Effector memory CD8-positive, alpha-beta T cell (primary cell): ENCODE measurements around the gene SAMD13.

Source experiments
- ATAC-seq: fragments of 150-1000 bp; cut with Tn5 transposase; replicated peaks from 2 replicates; pipeline ENCODE4 v1.10.0; 2021; ENCODE audit warnings: mild to moderate bottlenecking, moderate library complexity
- DNase-seq, 3 experiments: peaks; one replicate each; pipeline ENCODE4 v3.0.0; 2021
- H3K27ac Mint-ChIP-seq, 2 donors: one replicate each; pipeline ENCODE4 v1.8.0; 2022; ENCODE audit warnings: mild to moderate bottlenecking in 2 of 2, mixed read lengths in 2 of 2, moderate library complexity in 2 of 2
- H3K27me3 Mint-ChIP-seq, 2 donors: one replicate each; pipeline ENCODE4 v1.8.0; 2022; ENCODE audit warnings: mixed read lengths in 2 of 2
- H3K36me3 Mint-ChIP-seq: one replicate; pipeline ENCODE4 v1.8.0; 2022; ENCODE audit warnings: mild to moderate bottlenecking, moderate library complexity, mixed read lengths; ENCODE audit not compliant: insufficient read depth
- H3K4me1 Mint-ChIP-seq, 2 donors: one replicate each; pipeline ENCODE4 v1.8.0; 2022; ENCODE audit warnings: low read depth in 2 of 2, mixed read lengths in 2 of 2
- H3K4me3 Mint-ChIP-seq, 2 donors: one replicate each; pipeline ENCODE4 v1.8.0; 2022; ENCODE audit warnings: mild to moderate bottlenecking in 2 of 2, mixed read lengths in 2 of 2, moderate library complexity in 2 of 2
- H3K9me3 Mint-ChIP-seq, 2 donors: one replicate each; pipeline ENCODE4 v1.8.0; 2022; ENCODE audit warnings: mixed read lengths in 2 of 2

Gene SAMD13

DNA sequence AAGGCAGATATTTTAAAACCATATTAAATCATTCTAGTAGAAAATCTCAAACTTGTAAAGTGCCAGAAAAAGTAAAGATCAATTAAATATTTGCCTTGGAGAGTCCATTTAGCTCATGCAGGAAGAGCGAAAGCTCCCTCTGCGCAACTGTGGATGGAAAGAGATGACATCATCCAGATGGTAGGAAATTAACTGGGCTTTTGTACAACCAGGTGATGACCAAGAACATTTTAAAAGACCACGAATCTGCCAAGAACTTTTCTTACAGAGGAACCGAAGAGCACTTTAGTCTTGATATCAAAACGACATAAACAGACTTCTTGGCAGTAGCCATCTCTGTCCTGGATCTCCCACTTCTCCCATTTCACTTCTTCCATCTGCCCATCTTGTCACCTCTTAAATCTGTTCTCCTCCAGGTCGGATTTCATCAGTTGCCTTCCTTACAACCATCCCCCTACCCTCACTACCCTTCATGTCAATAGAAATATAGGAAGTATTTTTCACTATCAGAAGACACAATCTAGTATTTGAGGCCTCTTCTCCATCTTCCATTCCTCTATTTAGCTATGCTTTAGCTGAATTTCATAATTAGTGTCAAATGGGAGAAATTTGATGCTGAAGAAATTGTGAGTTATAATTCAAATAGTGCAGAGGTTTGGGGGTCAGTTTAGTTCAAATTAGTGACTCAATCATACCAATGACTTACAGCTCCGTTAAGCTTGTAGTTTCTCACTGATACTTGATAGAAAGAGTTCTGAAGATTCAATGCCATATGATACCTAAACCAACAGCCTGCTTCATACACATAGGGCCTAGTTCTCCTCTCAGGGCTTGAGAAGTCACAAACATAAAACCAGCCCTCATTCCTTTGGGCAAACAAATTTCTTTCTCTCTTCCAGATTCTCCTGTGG, 74.7 kb downstream of the SAMD13 start:
- Mint-ChIP-seq H3K9me3 (no peaks in the 10 kb centered on the region), H3K4me3 (no peak overlapping the region)

DNA sequence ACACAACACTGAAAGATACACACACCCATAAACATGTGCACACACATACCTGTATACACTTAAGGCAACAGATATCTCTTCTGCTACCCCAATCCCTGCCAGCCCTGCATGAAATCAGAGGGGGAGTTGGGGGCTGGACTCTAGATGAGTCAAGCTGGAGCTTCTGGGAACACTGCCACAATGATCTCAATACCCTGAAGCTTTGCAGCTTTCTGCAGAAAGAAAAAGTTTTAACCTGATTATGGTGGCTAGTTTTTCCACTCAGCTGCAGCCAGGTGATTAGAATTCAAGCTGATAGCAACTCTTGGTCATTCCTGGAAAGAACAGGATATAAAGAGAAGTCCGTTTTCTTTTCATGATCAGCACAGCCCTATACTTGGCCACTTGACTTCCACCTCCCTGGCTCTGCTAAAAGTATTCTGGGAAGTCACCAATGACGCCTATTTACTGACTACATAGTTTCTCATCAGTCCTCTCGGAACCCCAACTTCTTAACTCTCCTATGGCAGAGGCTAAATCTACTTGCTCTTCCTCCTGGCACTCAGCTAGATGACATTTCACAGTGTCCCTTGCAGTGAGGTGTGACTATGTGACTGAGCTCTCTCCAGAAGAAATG, 76.1 kb downstream of the SAMD13 start:
- Mint-ChIP-seq H3K36me3 (no peaks in the 10 kb centered on the region), H3K27me3 (peaks cover 3 to 5% of the 10 kb centered on the region in 2 donors), H3K4me1 (no peaks in the 10 kb centered on the region), H3K9me3 (no peaks in the 10 kb centered on the region), H3K27ac (no peak overlapping the region), H3K4me3 (no peak overlapping the region)
- DNase-seq (no peak), ATAC-seq (no peak)

More for the DNA sequence above, 74.7 kb downstream of the SAMD13 start:
- no peaks in the 10 kb centered on the region for H3K27me3 Mint-ChIP-seq
- ATAC-seq, result no peak
- no peak for DNase-seq
- no peaks in the 10 kb centered on the region for H3K4me1 Mint-ChIP-seq
- no peaks in the 10 kb centered on the region for H3K36me3 Mint-ChIP-seq
- H3K27ac Mint-ChIP-seq, result no peak overlapping the region

DNA sequence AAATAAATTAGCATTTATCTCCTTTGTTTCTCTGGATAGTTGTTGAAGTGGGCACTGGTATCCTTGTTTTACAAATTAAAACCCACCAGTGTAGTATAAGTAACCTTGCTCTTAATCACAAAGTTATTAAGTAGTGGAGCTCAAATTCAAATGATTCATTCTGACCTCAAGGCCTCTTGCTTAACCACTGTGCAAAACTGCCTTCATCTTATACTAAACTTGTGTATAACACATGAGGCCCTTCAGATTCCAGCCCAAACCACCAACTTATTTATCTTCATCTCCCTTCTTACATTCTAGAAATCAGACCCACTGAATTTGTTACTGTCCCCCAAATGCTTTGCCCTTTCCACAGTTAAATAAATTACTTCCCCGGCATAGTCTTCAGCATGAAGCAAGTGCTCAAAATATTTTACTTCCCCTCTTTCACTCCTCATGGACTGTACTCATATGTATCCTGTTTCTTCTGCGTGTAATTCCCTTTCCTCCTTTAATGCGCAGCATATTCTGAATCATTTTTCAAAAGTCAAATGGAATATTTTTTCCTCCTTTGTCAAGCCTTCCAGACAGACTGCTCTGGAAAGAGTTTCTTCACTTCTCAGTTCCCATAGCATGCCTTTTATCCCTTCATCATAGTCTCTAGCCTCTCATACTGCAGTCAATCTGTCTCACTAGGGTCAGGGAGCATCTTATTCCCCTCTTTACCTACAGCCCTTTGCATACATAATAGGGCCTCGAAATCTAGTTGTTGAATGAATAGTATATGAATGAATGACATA, 77.8 kb downstream of the SAMD13 start:
- H3K27me3 Mint-ChIP-seq, result peaks cover 9 to 11% of the 10 kb centered on the region in 2 donors
- H3K9me3 Mint-ChIP-seq, result no peaks in the 10 kb centered on the region
- H3K27ac Mint-ChIP-seq, result no peak overlapping the region
- no peak overlapping the region for H3K4me3 Mint-ChIP-seq
- H3K4me1 Mint-ChIP-seq, result no peaks in the 10 kb centered on the region
- H3K36me3 Mint-ChIP-seq, result no peaks in the 10 kb centered on the region
- ATAC-seq (no peak), DNase-seq (no peak)

DNA sequence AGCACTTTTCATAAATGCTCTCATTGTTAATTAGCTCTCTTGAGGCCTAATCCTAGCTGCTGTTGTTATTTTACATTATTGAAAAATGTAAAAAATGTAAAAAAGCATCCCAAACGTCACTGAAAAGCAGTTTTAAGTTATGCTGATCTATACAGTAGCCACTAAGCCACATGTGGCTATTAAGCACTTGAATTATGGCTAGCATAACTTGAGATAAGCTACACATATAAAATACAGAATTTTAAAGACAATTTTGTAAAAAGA, 78.3 kb downstream of the SAMD13 start:
- Mint-ChIP-seq H3K36me3 (no peaks in the 10 kb centered on the region), H3K27me3 (peaks cover 9 to 11% of the 10 kb centered on the region in 2 donors), H3K27ac (no peak overlapping the region), H3K4me1 (no peaks in the 10 kb centered on the region), H3K9me3 (no peaks in the 10 kb centered on the region), H3K4me3 (no peak overlapping the region)
- DNase-seq (no peak), ATAC-seq (no peak)

DNA sequence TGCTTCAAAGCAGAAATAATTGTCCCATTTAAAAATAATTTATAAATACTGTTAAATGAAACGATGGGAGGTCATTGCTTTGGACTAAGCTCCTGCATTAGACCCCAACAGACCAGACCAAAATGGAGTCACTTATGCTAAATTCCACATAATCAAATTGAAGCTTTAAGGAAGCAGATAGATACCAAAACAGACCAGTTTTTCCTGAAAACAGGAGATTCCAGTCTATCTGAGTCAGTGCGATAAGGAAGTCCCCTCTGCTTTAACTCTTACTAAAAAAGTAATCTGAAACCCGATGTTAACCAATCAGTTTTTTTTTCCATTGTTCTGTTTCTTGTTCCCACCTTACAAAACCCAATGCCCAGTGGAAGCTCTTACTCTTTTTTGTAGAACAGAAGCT, 80.6 kb downstream of the SAMD13 start:
- DNase-seq (no peak), ATAC-seq (no peak)
- Mint-ChIP-seq H3K27me3 (peaks cover 9 to 11% of the 10 kb centered on the region in 2 donors), H3K27ac (no peak overlapping the region), H3K4me1 (no peaks in the 10 kb centered on the region), H3K36me3 (no peaks in the 10 kb centered on the region), H3K4me3 (no peak overlapping the region), H3K9me3 (no peaks in the 10 kb centered on the region)

DNA sequence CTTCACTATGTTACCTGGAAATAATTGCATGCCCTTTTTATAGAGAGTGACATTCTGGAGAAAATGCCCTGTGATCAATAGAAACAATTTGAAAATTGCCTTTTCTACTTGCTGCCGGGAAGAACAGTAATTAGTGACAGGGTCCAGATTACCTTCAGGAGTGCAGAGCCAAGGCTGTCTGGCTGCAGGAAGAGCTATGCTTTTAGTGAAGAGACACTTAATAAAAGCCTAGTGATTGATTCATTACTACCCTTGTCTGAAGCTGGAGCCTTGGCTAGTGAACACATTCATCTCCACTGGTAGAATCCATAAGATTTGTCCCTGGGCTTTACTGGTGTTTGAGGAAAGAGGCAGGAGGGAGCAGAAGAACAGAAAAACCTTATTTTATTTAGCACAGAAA, 83.8 kb downstream of the SAMD13 start:
- ATAC-seq (no peak), DNase-seq (no peak)
- no peaks in the 10 kb centered on the region for H3K4me1 Mint-ChIP-seq
- H3K27ac Mint-ChIP-seq, result no peak overlapping the region
- no peaks in the 10 kb centered on the region for H3K9me3 Mint-ChIP-seq
- no peak overlapping the region for H3K4me3 Mint-ChIP-seq
- peaks cover 9 to 11% of the 10 kb centered on the region in 2 donors for H3K27me3 Mint-ChIP-seq
- H3K36me3 Mint-ChIP-seq, result no peaks in the 10 kb centered on the region

DNA sequence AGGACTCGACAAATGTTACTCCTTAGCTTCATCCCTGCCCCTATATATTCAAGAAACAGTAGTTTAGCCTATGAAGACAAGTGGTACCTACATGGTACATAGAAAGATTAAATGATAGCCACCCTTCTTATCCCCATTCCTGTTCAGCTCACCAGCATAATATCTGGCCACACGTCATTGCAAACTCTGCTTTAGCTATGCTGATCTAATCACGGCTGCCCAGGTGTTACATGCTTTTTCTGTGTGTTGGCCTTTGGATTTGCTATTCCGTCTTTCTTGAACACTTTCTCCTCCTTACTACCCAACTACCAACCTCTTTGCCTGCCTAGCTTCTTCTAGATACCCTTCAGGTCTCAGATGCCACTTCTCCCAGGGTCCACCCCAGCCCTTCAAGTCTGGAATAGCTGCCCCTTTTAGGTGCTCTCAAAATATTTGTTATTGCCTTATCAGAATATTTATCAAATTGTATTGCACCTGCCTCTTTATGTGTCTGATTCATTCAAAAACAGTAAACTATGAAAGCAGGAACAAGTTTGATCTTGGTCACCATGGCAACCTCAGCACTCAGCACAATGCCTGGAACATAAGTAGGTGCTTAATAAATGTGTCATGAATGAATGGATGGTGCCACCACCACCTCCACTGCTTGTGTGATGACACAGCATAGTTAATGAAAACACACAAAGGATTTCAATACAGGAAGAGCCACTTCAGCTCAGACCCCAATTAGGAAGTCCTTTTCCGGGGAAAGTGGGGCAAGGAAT, 85.4 kb downstream of the SAMD13 start:
- H3K9me3 Mint-ChIP-seq, result no peaks in the 10 kb centered on the region
- H3K27ac Mint-ChIP-seq, result no peak overlapping the region
- no peak for DNase-seq
- H3K4me3 Mint-ChIP-seq, result no peak overlapping the region
- H3K27me3 Mint-ChIP-seq, result peaks cover 9 to 11% of the 10 kb centered on the region in 2 donors
- H3K4me1 Mint-ChIP-seq, result no peaks in the 10 kb centered on the region
- H3K36me3 Mint-ChIP-seq, result no peaks in the 10 kb centered on the region
- ATAC-seq, result no peak

DNA sequence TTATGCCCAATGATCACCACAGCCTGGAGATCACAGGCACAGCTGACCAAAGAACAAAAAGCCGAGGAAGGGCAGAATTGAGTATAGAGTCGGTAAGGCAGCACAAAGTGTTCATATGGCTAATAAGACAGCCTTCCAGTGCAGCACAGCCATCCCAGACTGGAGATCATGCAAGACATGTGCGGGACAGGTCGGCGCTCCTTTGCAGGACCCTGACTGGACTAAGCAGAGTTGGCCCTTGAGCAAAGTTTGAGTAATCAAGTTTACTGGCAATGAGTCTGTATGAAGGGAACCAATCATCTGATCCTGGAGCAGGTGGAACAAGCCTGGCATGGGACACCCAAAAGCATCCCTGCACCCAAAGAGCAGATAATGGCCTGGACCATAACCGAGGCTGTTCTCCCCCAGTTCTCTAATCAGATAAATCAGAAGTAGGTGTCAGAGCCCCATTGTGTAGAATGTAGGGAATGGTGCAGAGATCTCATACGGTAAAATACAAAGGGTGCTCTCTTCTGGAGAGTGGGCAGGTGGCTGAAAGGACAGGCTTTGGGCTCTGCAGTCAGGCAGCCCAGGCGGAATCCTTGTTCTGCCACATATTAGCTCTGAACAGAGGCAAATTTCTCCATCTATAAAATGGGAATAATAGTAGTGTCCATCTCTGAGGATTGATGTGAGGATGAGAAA, 86.1 kb downstream of the SAMD13 start:
- DNase-seq, result no peak
- ATAC-seq, result no peak
- no peaks in the 10 kb centered on the region for H3K36me3 Mint-ChIP-seq

DNA sequence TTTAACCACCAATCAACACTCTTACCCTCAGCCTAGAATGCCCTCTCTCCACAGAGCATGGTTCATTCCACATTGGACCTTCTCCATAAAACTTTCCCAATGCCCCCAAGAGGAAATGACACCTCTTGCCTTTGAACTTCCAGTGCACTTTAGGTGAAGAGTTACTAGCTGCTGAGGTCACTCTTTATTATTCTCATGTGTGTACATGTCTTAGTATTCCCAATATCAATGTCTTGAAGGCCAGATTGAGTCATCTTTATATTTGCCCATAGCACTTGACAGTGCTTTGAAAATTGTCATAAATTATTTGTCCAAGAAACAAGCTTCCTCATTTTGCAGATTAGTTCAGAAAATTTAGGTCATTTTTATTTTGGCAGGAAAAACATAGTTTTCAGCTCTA, 88.7 kb downstream of the SAMD13 start:
- Mint-ChIP-seq H3K36me3 (no peaks in the 10 kb centered on the region), H3K4me1 (no peaks in the 10 kb centered on the region), H3K9me3 (no peaks in the 10 kb centered on the region), H3K27ac (no peak overlapping the region), H3K27me3 (peaks cover 0 to 6% of the 10 kb centered on the region in 2 donors), H3K4me3 (no peak overlapping the region)
- no peak for DNase-seq
- no peak for ATAC-seq

More for the DNA sequence above, 86.1 kb downstream of the SAMD13 start:
- Mint-ChIP-seq H3K27ac (no peak overlapping the region), H3K4me1 (no peaks in the 10 kb centered on the region), H3K27me3 (peaks cover 5% of the 10 kb centered on the region in 2 donors), H3K4me3 (no peak overlapping the region), H3K9me3 (no peaks in the 10 kb centered on the region)

DNA sequence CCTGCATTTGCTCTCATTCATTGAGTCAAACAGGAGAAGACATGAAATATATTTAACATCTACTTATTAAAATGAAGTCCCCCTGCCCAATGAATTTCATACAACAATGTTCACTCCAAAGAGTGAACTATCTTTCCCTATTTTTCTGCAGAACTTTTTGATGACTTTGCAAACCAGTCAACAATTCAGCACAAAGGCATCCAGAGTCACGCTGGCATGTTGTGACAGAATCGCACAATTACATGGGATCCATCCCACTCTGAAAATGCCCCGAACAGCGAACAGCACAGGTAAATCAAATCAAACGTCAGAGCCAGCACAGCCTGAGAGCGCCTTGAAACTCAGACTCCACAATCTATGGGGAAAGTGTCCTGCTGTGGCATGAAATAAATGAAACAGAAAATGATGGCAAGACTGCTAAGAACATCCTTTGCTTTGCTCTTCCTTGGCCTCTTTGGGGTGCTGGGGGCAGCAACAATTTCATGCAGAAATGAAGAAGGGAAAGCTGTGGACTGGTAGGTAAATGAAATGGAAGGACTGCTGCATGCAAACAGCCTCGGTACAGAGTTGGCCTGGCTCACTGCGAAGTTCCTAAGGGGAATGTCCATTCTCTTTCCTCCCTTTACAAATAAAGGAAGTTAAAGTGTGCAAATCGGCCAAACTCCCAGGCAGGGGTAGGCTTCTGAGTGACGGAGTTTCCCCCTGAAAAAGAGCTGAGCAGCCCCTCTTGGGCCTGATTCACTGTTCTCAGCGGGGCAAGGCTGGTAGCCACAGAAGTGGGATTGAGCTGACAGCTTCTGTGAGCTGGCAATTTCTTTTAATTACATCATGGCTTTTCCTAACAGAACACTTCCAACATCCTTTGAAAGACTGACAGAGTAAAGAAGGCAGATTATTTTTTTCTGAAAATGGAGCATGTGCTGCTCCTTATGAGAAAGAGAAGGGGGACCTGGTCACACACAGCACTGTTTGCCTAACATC, 97.0 kb downstream of the SAMD13 start, which contains the start of gene DNASE2B:
TSS of gene DNASE2B (plus strand) at position 310 of the 981 bp plus-strand sequence. CDS start at position 391, 81 bp downstream.
- Mint-ChIP-seq H3K36me3 (no peaks in the 10 kb centered on the region), H3K27ac (no peak within 1 kb of the TSS), H3K9me3 (no peaks in the 10 kb centered on the region), H3K4me3 (no peak within 1 kb of the TSS), H3K4me1 (no peaks in the 10 kb centered on the region), H3K27me3 (peaks cover 0 to 6% of the 10 kb centered on the region in 2 donors)
- no peak for DNase-seq
- ATAC-seq, result no peak
